T-cell (primary cell): ENCODE data around the gene ETDC. TPM values are rescaled to one million over a fixed set of nuclear protein-coding genes. Genes with fewer than 3 reads are reported as not detected.
"Not testable (repeated sequence)": the region's sequence is repeated elsewhere in the genome, so short reads cannot be mapped to it uniquely, and the experiment has no call there.

Source experiments
- ATAC-seq, 4 experiments: fragments of 200-7000 bp in 3 of 4; fragments of 150-1000 bp in 1 of 4; cut with Tn5 transposase; replicated peaks in 1 of 4; 1 replicate in 3 of 4; 2 replicates in 1 of 4; pipeline ENCODE4 v1.10.0; 2021; ENCODE audit warnings: moderate library complexity in 3 of 4, mild to moderate bottlenecking in 2 of 4, moderate number of reproducible peaks in 1 of 4
- CTCF ChIA-PET, 2 donors: fragments of 300-600 bp; sonication (Branson Sonifier 250); formaldehyde crosslinking; loops; one replicate each; lab custom pipeline; 2022; ENCODE audit warnings: antibody characterized with exemption in 2 of 2; lab: Charles Lee
- POLR2A ChIA-PET, 2 donors: fragments of 300-600 bp; sonication (Branson Sonifier 250); formaldehyde crosslinking; loops; one replicate each; lab custom pipeline; 2022; ENCODE audit warnings: antibody characterized with exemption in 2 of 2; lab: Charles Lee
- DNase-seq, 35 experiments: peaks; one replicate each; pipeline versions ENCODE4 v3.0.0 to v3.0.0-alpha.2; 2013 to 2023
- H3K27ac ChIP-seq: one replicate; pipeline ENCODE4 v1.5.1; 2013; ENCODE audit warnings: low read length
- H3K27me3 ChIP-seq, 2 experiments: replicated peaks in 1 of 2; 1 replicate in 1 of 2; 2 replicates in 1 of 2; pipeline versions ENCODE4 v1.6.1 to v1.7.0; 2013; ENCODE audit warnings: low read length in 1 of 2, mixed read lengths in 1 of 2; ENCODE audit not compliant: control insufficient read depth in 2 of 2, insufficient read depth in 2 of 2; ENCODE audit errors: extremely low read depth in 1 of 2
- H3K36me3 ChIP-seq, 2 donors: 1 replicate in 1 of 2; 2 replicates in 1 of 2; pipeline versions ENCODE4 v1.6.1 to v1.7.0; 2013; ENCODE audit warnings: low read length in 1 of 2; ENCODE audit not compliant: control insufficient read depth in 2 of 2, insufficient read depth in 1 of 2; ENCODE audit errors: extremely low read depth in 1 of 2
- H3K4me1 ChIP-seq, 2 experiments: 1 replicate in 1 of 2; 2 replicates in 1 of 2; pipeline versions ENCODE4 v1.6.1 to v1.7.0; 2013; ENCODE audit warnings: low read length in 2 of 2, mixed read lengths in 1 of 2; ENCODE audit not compliant: insufficient read depth in 2 of 2, control insufficient read depth in 1 of 2; ENCODE audit errors: extremely low read depth in 1 of 2
- H3K4me3 ChIP-seq, 2 donors: 1 replicate in 1 of 2; 2 replicates in 1 of 2; pipeline versions ENCODE4 v1.5.1 to v1.7.0; 2013; ENCODE audit warnings: mild to moderate bottlenecking in 2 of 2, low read length in 1 of 2, moderate library complexity in 1 of 2; ENCODE audit not compliant: control insufficient read depth in 1 of 2; ENCODE audit errors: extremely low read depth in 1 of 2
- H3K9me3 ChIP-seq: 2 replicates; pipeline ENCODE4 v1.7.0; 2013
- H3K27ac Mint-ChIP-seq, 2 donors: one replicate each; pipeline ENCODE4 v1.8.0; 2020 to 2021; ENCODE audit warnings: mild to moderate bottlenecking in 2 of 2, mixed read lengths in 2 of 2
- H3K27me3 Mint-ChIP-seq, 2 donors: one replicate each; pipeline ENCODE4 v1.8.0; 2021 to 2022; ENCODE audit warnings: mixed read lengths in 2 of 2
- H3K36me3 Mint-ChIP-seq: one replicate; pipeline ENCODE4 v1.8.0; 2021; ENCODE audit warnings: mixed read lengths
- H3K4me1 Mint-ChIP-seq, 3 donors: one replicate each; pipeline ENCODE4 v1.8.0; 2020 to 2022; ENCODE audit warnings: mixed read lengths in 3 of 3, mild to moderate bottlenecking in 1 of 3
- H3K4me3 Mint-ChIP-seq, 3 donors: one replicate each; pipeline ENCODE4 v1.8.0; 2020 to 2022; ENCODE audit warnings: mild to moderate bottlenecking in 3 of 3, mixed read lengths in 3 of 3, moderate library complexity in 3 of 3
- H3K9me3 Mint-ChIP-seq, 3 donors: one replicate each; pipeline ENCODE4 v1.8.0; 2020 to 2022; ENCODE audit warnings: mixed read lengths in 3 of 3
- WGBS: methylation state at CpG from one replicate; pipeline ENCODE4 v1.1.5; 2013; ENCODE audit warnings: missing lambda C conversion rate; ENCODE audit not compliant: insufficient coverage; 5-methylcytosine and 5-hydroxymethylcytosine counted together
- total RNA-seq, 35 experiments: library from RNA in 6 of 35; stranded (reverse) in 6 of 35; fragments of 120-200 nt in 1 of 35; gene quantifications; one replicate each; pipeline versions ENCODE4 v1.2.1 to v1.2.4 and lab custom pipeline; 2013 to 2026

ETDC gene
- total RNA-seq, 5 donors from 2014 or later (not counting 1 experiment from before 2014, with no cell fraction given), result not detected

- Histone ChIP-seq H3K27me3 (no peaks in the 10 kb centered on the region), H3K27ac (no peak overlapping the region), H3K36me3 (no peaks in the 10 kb centered on the region), H3K4me3 (no peak overlapping the region), H3K4me1 (no peaks in the 10 kb centered on the region), H3K9me3 (no peaks in the 10 kb centered on the region)
- DNase-seq (no peak), ATAC-seq (no peak)
- Mint-ChIP-seq H3K4me3 (no peak overlapping the region), H3K4me1 (peaks cover 0 to 19% (median 6%) of the 10 kb centered on the region in 3 donors), H3K27me3 (peaks cover 0 to 7% of the 10 kb centered on the region in 2 donors), H3K36me3 (peaks cover 14% of the 10 kb centered on the region), H3K27ac (no peak overlapping the region), H3K9me3 (peaks cover 0 to 6% (median 0%) of the 10 kb centered on the region in 3 donors)
- POLR2A ChIA-PET, result no interaction called here
- CTCF ChIA-PET, result no interaction called here
- WGBS, result no CpG with 5 or more reads among the region's 1 CpG
Measured at GRCh38 chrX:135308345-135308855, 880 bp upstream of the ETDC start.

DNA sequence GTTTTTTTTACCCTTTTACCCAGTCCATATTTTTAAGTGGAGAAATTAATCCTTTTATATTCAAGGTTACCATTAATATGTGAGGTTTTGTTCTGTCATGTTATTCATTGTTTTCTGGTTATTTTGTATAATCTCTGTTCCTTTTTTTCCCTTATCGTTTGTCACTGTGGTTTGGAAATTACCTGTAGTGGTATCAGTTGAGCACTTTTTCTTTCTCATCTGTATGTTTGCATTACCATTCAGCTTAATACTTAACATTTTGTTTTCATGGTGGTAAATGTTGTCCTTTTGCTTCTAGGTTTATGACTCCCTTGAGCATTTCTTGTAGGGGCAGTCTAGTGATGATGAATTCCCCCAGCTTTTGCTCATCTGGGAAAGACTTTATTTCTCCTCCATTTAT, 6.6 kb downstream of the ETDC start:
- Mint-ChIP-seq H3K4me3 (no peak overlapping the region), H3K36me3 (peaks cover 36% of the 10 kb centered on the region)

GRCh38 chrX:135324463-135324862, 15.2 kb downstream of the ETDC start:
- Mint-ChIP-seq H3K4me1 (peaks cover 0 to 6% (median 2%) of the 10 kb centered on the region in 3 donors), H3K36me3 (peaks cover 64% of the 10 kb centered on the region), H3K27ac (no peak overlapping the region), H3K27me3 (no peaks in the 10 kb centered on the region), H3K4me3 (no peak overlapping the region), H3K9me3 (peaks cover 0 to 17% (median 4%) of the 10 kb centered on the region in 3 donors)
- no peaks in the 10 kb centered on the region for H3K9me3 ChIP-seq
- no peaks in the 10 kb centered on the region for H3K4me1 ChIP-seq
- no peaks in the 10 kb centered on the region for H3K27me3 ChIP-seq
- H3K27ac ChIP-seq, result no peak overlapping the region
- H3K4me3 ChIP-seq, result no peak overlapping the region
- 93% methylated on average over 5 of the region's 5 CpGs for WGBS
- ATAC-seq (no peak), DNase-seq (no peak)
- ChIA-PET CTCF (no interaction called here), POLR2A (interaction anchor here in 1 of 2 donors (0.6 kb wide), 1 partner anchor 1098 kb away, joined by 3 read pairs; no protein-coding TSS in a partner anchor)
- peaks cover 0 to 2% of the 10 kb centered on the region in 2 donors for H3K36me3 ChIP-seq

More for the DNA sequence above, 6.6 kb downstream of the ETDC start:
- ATAC-seq (no peak), DNase-seq (no peak)
- H3K4me1 ChIP-seq, result no peaks in the 10 kb centered on the region
- no CpG with 5 or more reads among the region's 1 CpG for WGBS
- peaks cover 0 to 8% of the 10 kb centered on the region in 2 donors for H3K27me3 Mint-ChIP-seq
- ChIA-PET CTCF (no interaction called here), POLR2A (no interaction called here)
- H3K4me1 Mint-ChIP-seq, result peaks cover 0 to 2% (median 0%) of the 10 kb centered on the region in 3 donors
- H3K27ac ChIP-seq, result no peak overlapping the region
- peaks cover 0 to 2% of the 10 kb centered on the region in 2 donors for H3K36me3 ChIP-seq
- H3K4me3 ChIP-seq, result no peak overlapping the region
- H3K27me3 ChIP-seq, result no peaks in the 10 kb centered on the region
- H3K9me3 Mint-ChIP-seq, result peaks cover 0 to 24% (median 6%) of the 10 kb centered on the region in 3 donors
- no peak overlapping the region for H3K27ac Mint-ChIP-seq
- peaks cover 3% of the 10 kb centered on the region for H3K9me3 ChIP-seq

GRCh38 chrX:135325036-135325818, 15.9 kb downstream of the ETDC start:
- H3K4me1 Mint-ChIP-seq, H3K4me1 ChIP-seq, DNase-seq, H3K27ac ChIP-seq, H3K9me3 ChIP-seq, ATAC-seq, H3K27me3 Mint-ChIP-seq, H3K27ac Mint-ChIP-seq, H3K36me3 ChIP-seq, H3K4me3 ChIP-seq, H3K4me3 Mint-ChIP-seq, H3K27me3 ChIP-seq, CTCF ChIA-PET: not testable (repeated sequence)
- Mint-ChIP-seq H3K9me3 (peaks cover 0 to 17% (median 4%) of the 10 kb centered on the region in 3 donors), H3K36me3 (peaks cover 67% of the 10 kb centered on the region)
- no CpG with 5 or more reads among the region's 32 CpGs for WGBS
- POLR2A ChIA-PET, result interaction anchor here in 1 of 2 donors (0.6 kb wide), 1 partner anchor 1097 kb away, joined by 3 read pairs; no protein-coding TSS in a partner anchor

DNA sequence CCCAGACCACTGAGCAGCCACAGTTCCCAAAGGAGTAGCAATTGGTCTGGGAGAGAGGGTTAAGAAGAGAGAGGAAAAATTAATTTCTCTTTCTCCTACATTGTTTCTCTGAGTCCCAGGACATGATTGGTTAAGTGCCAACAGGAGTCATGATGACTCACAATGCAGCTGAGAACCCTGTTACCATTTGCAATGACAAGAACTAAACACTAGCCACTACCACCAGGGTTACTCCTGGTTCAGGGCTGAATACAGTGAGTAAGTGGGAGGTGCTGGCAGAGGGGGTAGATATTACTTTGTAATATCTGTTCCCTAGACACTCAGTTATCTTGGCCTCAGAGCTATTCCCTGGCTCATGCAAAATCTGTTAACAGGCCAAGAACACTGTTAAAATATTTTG, 18.0 kb downstream of the ETDC start:
- ChIA-PET CTCF (no interaction called here), POLR2A (no interaction called here)
- Histone ChIP-seq H3K27ac (no peak overlapping the region), H3K36me3 (peaks cover 0 to 2% of the 10 kb centered on the region in 2 donors), H3K4me3 (no peak overlapping the region), H3K9me3 (no peaks in the 10 kb centered on the region), H3K4me1 (peaks cover 0 to 3% of the 10 kb centered on the region in 2 experiments), H3K27me3 (no peaks in the 10 kb centered on the region)
- no peak for ATAC-seq
- no peak overlapping the region for H3K27ac Mint-ChIP-seq
- peaks cover 0 to 6% of the 10 kb centered on the region in 2 donors for H3K27me3 Mint-ChIP-seq
- peaks cover 0 to 6% (median 0%) of the 10 kb centered on the region in 3 donors for H3K9me3 Mint-ChIP-seq
- H3K4me3 Mint-ChIP-seq, result no peak overlapping the region
- H3K36me3 Mint-ChIP-seq, result peaks cover 58% of the 10 kb centered on the region
- no peak for DNase-seq
- H3K4me1 Mint-ChIP-seq, result peaks cover 9 to 20% (median 19%) of the 10 kb centered on the region in 3 donors

- no peaks in the 10 kb centered on the region for H3K9me3 Mint-ChIP-seq
- no CpG with 5 or more reads among the region's 3 CpGs for WGBS
- ATAC-seq, result no peak
Measured at GRCh38 chrX:135328421-135329005, 19.2 kb downstream of the ETDC start.

More at GRCh38 chrX:135328421-135329005, 19.2 kb downstream of the ETDC start:
- peaks cover 0 to 6% of the 10 kb centered on the region in 2 donors for H3K27me3 Mint-ChIP-seq
- H3K27me3 ChIP-seq, result no peaks in the 10 kb centered on the region
- H3K4me1 Mint-ChIP-seq, result peaks cover 16 to 29% (median 28%) of the 10 kb centered on the region in 3 donors
- peaks cover 0 to 3% of the 10 kb centered on the region in 2 experiments for H3K4me1 ChIP-seq
- no peak overlapping the region for H3K27ac Mint-ChIP-seq
- H3K36me3 ChIP-seq, result peaks cover 0 to 2% of the 10 kb centered on the region in 2 donors
- POLR2A ChIA-PET, result interaction anchor here in 1 of 2 donors (0.6 kb wide), 1 partner anchor 62 kb away, joined by 3 read pairs; no protein-coding TSS in a partner anchor
- H3K4me3 ChIP-seq, result no peak overlapping the region
- peaks cover 60% of the 10 kb centered on the region for H3K36me3 Mint-ChIP-seq
- no peak for DNase-seq
- CTCF ChIA-PET, result no interaction called here
- H3K9me3 ChIP-seq, result no peaks in the 10 kb centered on the region
- H3K4me3 Mint-ChIP-seq, result no peak overlapping the region
- no peak overlapping the region for H3K27ac ChIP-seq
